ENCODE measurements around the gene DLG1. TPM values are rescaled to one million over a fixed set of nuclear protein-coding genes. Genes with fewer than 3 reads are reported as not detected.
"Not testable (repeated sequence)": the region's sequence is repeated elsewhere in the genome, so short reads cannot be mapped to it uniquely, and the experiment has no call there.

DLG1 gene
- total RNA-seq, 4 donors from 2014 or later, result 71.4 to 96.7 (median 88.5) TPM

GRCh38 chr3:197062446-197062845 lies 236.0 kb downstream of the DLG1 start:
- 91 to 93% methylated on average over 4 of the region's 4 CpGs for WGBS, 2 donors
- DNase-seq (ENCODE audit: low spot score in 2 of 2), result no peak
- no peak overlapping the region for H3K4me3 ChIP-seq (ENCODE audit: low read depth, poor library complexity, severe bottlenecking)
- TF ChIP-seq CTCF (IDR thresholded peaks at IDR 0.05), result no peak
- no peak for TF ChIP-seq POLR2A (IDR thresholded peaks at IDR 0.05)
- intact Hi-C loops (cut with DNase I; ENCODE audit: low total_unique reads), result no loop called here

GRCh38 chr3:197051637-197052036 lies 246.8 kb downstream of the DLG1 start:
- WGBS, 2 donors, result 93 to 94% methylated on average over 6 of the region's 6 CpGs
- H3K4me3 ChIP-seq (ENCODE audit: low read depth, poor library complexity, severe bottlenecking); DNase-seq (ENCODE audit: low spot score in 2 of 2); intact Hi-C loops (cut with DNase I; ENCODE audit: low total_unique reads): not testable (repeated sequence)

- no peak for DNase-seq (ENCODE audit: low spot score in 2 of 2)
- H3K4me3 ChIP-seq (ENCODE audit: low read depth, poor library complexity, severe bottlenecking), result no peak overlapping the region
- 86 to 89% methylated on average over 2 of the region's 2 CpGs for WGBS, 2 donors
- intact Hi-C loops (cut with DNase I; ENCODE audit: low total_unique reads), result no loop called here
- TF ChIP-seq CTCF (IDR thresholded peaks at IDR 0.05), result no peak
- no peak for TF ChIP-seq POLR2A (IDR thresholded peaks at IDR 0.05)
Measured at GRCh38 chr3:197050511-197050910, 247.9 kb downstream of the DLG1 start.

GRCh38 chr3:197042539-197042938 lies 255.9 kb downstream of the DLG1 start:
- DNase-seq (ENCODE audit: low spot score in 2 of 2), result no peak
- H3K4me3 ChIP-seq (ENCODE audit: low read depth, poor library complexity, severe bottlenecking), result no peak overlapping the region
- WGBS, 2 donors, result 91 to 92% methylated on average over 4 of the region's 4 CpGs
- intact Hi-C loops (cut with DNase I; ENCODE audit: low total_unique reads), result no loop called here
- TF ChIP-seq POLR2A (IDR thresholded peaks at IDR 0.05) (no peak), CTCF (IDR thresholded peaks at IDR 0.05) (no peak)

- no peak for TF ChIP-seq CTCF (IDR thresholded peaks at IDR 0.05)
- no peak for TF ChIP-seq POLR2A (IDR thresholded peaks at IDR 0.05)
- intact Hi-C loops (cut with DNase I; ENCODE audit: low total_unique reads), result no loop called here
- no peak overlapping the region for H3K4me3 ChIP-seq (ENCODE audit: low read depth, poor library complexity, severe bottlenecking)
- WGBS, 2 donors, result 77 to 87% methylated on average over 6 of the region's 6 CpGs
- DNase-seq (ENCODE audit: low spot score in 2 of 2), result peak in 1 of 2 donors; percentile 36
Measured at GRCh38 chr3:197041875-197042488, 256.4 kb downstream of the DLG1 start.

GRCh38 chr3:197040658-197041057 lies 257.8 kb downstream of the DLG1 start:
- no peak for TF ChIP-seq POLR2A (IDR thresholded peaks at IDR 0.05)
- TF ChIP-seq CTCF (IDR thresholded peaks at IDR 0.05), result no peak
- no peak overlapping the region for H3K4me3 ChIP-seq (ENCODE audit: low read depth, poor library complexity, severe bottlenecking)
- intact Hi-C loops (cut with DNase I; ENCODE audit: low total_unique reads), result no loop called here
- WGBS, 2 donors, result 56 to 82% methylated on average over 4 of the region's 4 CpGs
- no peak for DNase-seq (ENCODE audit: low spot score in 2 of 2)
